Fibroblast of skin of left quadriceps (primary cell): ENCODE data around the gene TMEM52.
"Not testable (repeated sequence)": the region's sequence is repeated elsewhere in the genome, so short reads cannot be mapped to it uniquely, and the experiment has no call there.

Source experiments
- DNase-seq, 2 experiments: peaks; one replicate each; pipeline ENCODE4 v3.0.0-alpha.2; 2013; ENCODE audit warnings: low read depth in 2 of 2

TMEM52 gene

DNA sequence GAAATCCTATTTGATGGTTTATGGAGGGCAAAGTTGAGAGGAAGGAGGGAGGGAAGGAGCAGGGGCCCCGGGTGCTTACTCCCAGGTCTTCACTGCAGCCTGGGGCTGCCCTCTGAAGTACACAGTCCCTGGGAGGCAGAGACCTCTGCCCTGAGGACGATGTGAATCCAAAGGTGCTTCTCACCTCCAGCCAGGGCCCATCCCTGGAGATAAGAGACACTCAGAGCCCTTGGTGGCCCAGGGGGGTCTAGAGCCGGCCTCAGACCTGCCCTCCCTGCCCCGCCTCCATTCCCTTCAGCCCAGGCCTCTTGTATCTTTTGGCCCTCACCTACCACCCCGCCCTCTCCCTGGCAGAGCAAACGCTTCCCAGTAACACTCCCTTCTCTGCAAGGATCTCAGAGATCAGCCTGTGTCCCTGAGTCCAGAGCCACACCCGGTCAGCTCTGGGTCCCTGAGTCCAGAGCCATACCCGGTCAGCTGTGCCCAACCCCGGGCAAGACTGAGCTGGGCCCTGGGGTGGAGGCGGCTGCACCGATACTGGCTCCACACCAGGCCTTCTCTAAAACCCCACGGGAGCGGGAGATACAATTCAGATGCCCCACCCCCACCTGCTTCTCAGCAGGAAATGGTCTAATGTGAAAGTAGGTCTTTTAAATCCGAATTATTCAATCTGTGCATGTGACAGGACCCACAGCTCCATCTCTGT, 24.6 kb downstream of the TMEM52 start:
- DNase-seq = no peak

DNA sequence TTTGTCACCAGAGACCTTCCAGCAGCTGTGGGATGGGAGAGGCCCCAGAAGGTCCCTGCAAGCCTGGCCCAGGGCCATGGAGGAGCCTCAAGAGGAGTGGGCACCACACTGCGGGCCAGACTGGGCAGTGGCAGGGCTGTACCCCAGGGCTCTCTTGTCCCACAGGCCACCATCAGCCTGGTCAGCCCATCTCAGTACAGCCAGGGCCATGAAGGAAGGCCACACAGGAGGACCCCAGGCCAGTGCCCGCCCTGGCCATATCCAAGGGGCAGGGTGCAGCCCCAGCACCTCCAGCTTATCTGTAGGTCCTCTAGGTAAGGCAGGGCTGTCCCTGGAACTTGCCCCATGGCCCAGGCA, 25.1 kb downstream of the TMEM52 start:
- DNase-seq = no peak

DNA sequence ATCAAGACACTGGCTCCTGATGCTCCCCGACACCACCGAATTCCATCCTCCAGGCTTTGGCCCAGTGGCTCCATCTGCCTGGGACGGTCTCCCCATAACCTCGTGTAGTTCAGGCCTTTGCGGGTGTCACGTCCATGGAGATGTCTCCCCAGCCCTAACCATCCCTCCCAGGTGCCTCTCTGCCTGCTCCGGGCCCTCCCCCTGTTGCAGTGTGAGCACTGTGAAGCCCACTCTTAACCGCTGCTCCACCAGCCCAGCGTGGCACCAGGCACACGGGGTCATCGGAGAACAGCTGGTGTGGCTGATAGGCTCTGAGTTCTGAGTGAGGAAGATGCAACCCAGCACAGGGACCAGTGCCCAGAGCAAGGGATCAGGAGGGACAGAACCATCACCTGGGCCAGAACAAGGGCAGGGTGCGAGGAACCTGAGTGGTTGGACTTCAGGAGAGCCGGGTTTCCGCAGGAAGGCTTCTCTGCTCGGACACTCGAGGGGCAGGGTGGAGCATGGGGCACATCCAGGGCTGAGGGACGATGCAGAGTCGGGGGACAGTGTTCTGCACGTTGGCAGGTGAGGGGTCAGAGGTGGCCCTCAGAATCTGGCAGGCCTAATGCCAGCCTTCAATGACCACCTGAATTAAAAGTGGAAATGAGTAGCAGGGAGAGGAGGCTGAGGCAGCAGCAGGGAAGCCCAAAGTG, 25.6 kb downstream of the TMEM52 start:
- no peak for DNase-seq

DNA sequence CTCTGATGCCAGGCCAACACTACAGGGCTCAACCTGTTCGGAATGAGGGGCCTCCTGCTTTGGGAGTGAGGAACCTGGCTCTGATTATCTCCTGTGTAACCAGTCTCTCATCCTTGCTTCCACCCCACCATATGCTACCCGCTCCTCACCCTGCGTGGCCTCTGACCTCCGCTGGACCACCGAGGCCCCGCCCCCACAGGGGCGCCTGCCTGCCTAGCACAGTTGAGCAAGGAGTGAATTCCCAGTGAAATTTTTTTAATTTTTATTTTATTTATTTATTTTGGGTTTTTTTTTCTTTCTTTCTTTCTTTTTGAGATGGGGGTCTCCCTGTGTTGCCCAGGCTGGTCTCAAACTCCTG, 26.3 kb downstream of the TMEM52 start:
- DNase-seq = no peak

DNA sequence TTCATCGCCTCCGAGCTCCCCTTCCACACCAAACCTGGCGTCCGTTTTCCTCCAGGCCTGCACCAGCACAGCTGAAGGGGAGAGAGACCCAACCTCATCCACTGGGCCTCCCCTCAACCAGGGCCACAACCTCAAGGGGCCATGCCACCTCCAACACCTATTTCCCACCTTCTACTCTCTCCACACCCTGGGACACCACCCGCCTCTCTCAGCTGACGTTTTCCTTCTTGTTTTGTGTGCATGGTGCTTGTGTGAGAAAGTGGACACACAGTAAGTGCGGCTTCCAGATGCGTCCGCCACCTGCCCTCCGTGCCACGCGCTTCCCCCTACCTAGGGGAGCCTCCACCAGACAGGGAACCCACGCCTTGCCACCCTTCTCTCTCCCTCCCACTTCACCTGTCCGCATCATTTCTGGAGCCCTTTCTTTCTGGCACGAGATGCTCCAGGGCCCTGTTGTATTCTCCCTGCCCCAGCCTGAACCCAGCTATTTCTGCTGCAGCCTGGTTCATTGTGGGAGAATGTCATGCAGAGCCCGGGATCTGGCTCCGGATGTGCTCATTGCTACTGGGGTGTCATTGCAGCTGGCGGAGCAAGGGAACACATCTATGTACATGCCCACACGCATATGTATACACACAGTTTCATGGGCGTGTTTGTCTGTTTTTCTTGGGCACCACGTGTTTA, 26.9 kb downstream of the TMEM52 start:
- no peak for DNase-seq

DNA sequence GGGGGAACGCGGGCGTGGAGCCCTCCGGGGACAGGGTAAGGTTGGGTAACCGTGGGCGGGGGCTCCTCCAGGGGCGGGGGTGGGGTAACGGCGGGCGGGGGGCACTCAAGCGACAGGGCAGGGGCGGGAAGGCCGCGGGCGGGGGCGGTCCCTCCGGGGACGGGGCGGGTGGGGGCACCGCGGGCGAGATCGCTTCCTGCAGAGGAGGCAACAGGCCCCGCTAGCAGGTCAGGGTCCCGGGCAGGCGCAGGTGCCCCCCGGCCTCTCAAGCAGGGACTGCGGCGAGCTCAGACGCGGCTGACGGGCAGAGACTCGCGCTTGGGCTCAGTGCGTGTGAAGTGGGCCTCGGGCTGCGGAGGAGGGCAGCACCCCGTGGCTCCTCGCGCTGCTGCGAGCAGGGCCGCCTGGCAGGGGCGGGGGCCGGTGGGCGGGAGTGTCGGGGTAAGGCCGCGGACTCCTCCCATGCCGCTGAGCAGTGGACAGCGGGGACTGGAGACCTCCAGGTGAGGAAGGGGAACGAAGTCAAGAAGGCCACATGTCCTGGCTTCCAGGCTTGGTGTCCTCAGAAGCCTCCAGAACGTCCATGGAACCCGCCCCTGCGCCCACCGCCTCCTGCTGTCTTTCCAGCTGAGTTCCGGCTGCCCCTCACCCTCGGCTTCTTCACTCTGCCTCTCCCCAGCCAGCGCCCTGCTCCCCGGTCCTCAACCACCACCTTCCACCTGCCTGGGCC, 27.6 kb downstream of the TMEM52 start:
- peak; percentile 13 to 26 for DNase-seq

DNA sequence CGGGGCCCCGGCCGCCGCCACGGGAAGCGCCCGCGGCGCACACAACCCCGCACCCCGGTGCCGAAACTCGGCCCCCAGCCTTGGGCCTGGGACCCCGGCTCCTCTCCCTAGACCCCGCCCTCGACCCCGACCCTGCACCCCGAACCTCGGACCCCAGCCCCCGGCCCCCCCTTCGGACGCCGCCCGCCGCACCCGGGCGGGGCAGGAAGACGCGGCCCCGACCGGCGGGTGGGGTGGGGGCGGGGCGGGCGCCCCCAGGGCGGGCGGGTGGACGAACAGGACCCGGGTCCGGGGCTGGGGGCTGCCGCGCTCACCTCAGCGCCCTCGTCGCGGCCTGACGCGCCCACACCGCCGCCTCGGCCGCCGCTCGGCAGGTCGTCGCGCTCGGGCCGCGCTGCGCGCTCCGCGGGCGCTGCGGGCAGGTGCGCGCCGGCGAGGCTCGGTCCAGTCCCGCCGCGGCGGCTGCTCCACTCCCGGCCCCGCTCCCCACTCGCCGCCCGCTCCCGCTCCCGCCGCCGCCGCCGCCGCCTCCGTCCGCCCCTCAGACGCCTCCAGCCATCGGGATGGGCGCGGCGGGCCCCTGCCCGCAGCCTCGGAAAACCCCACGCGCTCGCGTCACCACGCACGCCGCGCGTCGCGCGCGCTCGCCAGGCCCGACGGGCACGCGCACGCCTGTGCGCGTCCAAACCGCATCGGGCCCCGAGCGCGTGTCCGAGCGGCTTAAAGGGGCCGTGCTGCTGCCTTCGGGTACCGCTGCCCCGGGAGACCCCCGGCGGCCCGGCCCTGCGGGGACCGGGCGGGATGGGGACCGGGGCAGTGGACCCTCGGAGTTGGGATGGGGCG, 28.4 kb downstream of the TMEM52 start, which contains the start of gene GNB1:
GNB1 (minus strand) TSS at position 582 of the 843 bp plus-strand sequence. CDS start 65,634 bp downstream, outside the sequence.
- DNase-seq = peak; percentile 81 to 84

DNA sequence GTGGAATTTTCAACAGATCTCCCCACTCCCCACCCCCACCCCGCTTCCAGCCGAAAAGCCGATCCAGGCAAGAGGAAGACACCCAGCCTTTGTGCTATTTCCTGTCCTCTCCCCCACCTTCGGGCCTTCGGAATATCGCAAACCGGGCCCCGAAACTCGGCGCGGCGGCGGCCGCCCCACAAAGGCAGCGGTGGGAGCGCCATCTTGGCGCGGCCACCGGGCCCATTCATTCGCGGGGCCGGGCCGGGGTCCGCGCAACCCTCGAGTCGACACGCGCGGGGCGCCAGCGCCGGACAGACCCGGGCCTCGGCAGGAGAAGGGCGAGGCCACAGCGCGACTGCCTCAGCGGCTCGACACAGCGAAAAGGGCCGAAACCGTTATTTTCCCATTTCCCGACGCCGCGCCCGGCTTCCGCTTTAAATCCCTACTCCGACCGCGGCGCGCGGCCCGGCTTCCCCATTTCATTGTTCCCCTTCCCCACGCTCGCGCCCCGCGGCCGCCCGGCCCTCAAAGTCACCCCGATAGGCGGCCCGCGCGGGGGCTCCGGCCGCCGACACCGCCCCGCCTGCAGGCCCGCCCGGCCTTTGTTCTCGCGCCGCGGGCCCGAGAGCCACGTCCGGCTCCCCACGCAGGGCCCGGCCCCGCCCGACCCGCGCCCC, 29.1 kb downstream of the TMEM52 start:
- DNase-seq = peak in 1 of 2 experiments; percentile 14

DNA sequence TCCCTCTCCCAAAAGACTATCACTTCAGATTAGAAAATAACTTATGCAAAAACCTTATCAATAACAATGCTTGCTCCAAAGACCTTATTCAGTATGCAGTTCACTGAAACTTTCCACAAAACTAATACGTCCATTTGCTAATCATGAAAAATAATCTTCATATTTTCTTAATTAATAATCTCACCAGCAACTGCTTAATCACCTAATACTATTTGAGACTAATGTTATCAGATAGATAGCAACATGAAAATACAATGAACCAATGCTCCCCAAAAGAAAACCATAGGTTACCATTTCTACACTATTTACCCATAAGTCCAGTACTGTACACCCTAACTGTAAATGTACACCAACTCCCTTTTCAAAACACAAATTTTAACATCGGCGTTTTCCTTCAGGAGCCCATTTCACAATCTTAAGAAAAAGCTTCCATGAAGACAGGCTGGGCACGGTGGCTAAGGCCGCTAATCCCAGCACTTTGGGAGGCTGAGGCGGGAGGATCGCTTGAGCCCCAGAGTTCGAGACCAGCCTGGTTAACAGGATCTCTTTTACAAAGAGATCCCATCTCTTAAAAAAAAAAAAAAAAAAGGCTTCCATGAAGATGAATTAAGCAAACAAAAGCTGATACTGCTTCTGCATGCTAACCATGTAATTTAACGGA, 29.9 kb downstream of the TMEM52 start:
- DNase-seq = no peak

DNA sequence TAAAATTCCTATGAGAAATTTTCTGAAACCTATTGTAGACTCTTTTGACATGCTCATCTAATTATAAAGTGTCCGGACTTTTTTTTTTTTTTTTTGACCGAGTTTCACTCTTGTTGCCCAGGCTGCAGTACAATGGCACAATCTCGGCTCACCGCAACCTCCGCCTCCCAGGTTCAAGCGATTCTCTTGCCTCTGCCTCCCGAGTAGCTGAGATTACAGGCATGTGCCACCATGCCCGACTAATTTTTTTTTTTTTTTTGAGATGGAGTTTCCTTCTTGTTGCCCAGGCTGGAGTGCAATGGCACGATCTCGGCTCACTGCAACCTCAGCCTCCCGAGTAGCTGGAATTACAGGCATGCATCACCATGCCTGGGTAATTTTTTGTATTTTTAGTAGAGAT, 35.2 kb downstream of the TMEM52 start:
- not testable (repeated sequence) for DNase-seq

DNA sequence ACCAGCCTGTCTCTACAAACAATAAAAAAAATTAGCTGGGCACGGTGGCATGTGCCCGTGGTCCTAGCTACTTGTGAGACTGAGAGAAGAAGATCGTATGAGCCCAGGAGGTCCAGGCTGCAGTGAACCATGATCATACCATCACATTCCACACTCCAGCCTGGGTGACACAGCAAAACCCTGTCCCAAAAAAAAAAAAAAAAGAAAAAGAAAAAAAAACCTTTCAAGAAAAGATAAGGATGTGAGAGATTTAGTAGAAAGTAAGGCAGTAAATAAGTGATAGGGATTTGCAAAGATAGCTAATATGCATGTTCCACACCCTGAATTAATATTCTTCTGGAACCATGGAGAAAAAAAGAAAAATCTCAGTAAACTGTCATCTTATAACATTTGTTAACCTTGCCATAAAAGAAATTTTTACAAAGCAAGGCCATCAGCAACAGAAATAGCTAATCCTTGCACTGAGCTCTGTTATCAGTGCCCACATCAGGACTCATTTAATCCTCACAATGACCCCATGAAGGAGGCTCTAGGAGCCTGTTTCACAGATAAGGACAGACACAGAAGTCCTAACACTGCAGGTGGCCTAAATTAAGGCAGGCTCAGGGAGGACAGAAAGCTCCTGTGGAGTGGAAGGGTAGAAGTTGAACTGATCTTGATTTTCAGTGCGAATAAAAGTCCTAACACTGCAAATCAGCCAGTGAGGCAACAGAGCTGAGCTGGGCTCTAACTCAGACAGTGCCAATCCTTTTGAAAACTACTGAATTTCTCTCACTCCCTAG, 35.8 kb downstream of the TMEM52 start:
- DNase-seq = no peak

DNA sequence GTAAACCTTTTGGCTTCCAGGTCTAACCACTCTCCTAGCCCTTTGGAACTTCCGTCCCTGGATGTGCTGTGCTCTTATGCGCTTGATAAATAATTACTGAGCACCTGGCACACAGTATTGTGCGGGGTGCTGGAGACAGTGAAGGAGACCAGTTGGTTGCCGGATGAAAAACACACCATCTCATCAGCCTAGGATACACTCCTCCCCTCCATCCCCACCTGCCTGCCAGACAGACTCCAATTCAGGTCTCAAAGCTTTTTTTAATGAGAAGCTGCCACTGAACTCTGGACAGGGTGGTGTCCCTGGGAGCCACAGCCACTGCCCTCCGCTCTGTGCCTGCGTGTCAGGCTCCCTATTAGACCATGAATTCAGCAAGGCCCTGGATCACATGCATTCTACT, 37.4 kb downstream of the TMEM52 start:
- DNase-seq = no peak

DNA sequence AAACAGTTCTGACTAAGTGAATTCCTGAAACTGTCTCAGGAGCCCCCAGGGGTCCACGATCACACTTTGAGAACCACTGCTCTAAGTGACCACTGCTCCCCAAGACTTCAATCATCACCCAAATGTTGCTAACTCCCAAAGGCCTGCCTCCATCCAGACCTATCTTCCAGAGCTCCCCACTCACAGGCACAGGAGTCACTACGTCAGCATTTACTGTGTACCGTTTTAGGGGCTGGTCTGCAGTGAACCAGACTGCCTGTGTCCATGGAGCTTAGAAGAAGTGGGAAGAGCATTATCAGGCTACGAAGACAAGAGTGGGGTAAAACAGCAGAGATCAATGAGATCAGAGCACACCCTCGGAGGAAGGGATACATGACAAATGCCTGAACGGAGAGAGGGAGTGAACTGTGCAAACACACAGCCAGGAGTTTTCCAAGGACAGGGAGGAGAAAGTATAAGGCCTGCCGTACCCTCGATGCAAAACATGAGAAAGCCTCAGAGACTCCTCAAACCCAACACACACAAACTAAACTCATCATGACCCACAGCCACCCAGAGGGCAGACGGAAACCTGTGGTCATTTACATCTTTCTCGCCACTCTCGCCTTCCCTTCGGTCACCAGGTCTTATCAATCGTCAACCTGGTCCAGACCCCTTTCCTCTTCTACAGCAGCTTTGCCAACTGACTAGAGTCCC, 38.3 kb downstream of the TMEM52 start:
- no peak for DNase-seq

DNA sequence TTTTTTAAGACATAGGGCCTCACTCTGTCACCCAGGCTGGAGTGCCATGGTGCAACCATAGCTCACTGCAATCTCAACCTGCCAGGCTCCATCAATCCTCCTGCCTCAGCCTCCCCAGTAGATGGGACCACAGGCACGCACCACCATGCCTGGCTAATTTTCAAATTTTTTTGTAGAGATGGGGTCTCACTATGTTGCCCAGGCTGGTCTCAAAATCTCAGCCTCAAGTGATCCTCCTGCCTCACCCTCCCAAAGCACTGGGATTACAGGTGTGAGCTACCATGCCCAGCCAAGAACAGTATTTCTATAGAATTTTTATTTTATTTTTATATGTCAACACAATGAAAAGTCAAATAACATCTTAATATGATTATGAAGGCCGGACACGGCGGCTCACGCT, 39.1 kb downstream of the TMEM52 start:
- no peak for DNase-seq

DNA sequence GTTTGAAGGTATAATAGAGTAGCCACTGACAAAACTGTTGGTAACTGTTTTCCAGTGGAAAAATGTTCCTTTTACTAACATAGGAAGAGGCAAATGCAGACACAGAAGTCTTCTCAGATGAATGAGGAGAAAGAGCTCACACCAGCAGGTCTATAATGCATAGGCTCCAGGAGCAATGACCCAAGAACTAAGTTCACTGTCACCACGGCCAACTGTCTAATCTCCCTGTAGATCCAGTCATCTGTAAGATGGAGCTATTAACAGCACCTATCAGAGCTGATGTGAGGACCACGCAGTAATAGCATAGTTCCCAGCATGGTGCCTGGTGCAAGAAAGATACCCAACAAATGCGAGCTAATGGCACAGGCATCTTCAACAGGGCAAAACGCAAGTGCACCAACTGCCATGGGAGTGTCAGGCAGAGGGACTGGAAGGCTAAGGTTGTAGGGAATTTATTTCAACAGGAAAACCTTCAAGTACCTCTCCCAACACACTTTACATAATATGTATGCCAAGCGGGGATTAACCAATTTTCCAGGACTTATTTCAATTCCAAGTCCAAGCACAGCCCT, 41.1 kb downstream of the TMEM52 start:
- no peak for DNase-seq

DNA sequence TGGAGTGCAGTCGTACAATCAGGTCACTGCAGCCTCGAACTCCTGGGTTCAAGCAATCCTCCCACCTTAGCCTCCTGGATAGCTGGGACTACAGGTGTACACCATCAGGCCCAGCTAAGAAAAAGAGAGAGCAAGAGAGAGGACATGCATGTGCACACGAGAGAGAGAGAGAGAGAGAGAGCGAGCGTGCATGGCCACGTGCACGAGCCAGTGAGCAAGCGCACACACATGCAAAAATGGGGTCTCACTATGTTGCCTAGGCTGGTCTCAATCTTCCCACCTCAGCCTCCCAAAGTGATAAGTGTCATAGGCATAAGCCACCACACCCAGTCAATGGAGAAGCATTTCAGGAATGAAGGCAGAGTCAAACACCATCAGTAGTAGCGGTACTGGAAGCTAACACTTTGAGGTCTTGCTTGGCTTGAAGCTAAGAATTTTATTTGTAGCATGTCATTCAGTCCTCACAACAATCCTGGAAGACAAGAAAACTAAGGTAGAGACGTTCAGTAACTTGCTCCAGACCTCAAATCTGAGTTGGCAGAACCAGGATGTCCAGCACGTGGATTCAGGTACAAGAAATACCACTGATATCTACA, 42.6 kb downstream of the TMEM52 start:
- DNase-seq = no peak

DNA sequence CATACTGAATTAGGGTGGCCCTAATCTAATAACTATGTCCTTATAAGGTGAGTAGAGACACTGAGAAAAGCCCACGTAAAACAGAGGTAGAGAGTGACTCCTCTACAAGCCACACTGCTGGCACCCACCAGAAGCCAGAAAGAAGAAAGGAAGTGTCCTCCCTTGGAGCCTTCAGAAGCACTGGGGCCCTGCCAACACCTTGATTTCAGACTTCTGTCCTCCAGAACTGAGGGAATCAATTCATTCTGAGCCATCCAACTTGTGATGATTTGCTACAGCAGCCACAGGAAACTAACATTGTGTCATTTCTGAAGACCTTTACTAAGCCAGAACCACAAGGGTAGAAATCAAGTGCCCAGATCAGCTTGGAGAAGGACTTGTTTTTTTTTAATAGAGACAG, 43.1 kb downstream of the TMEM52 start:
- no peak for DNase-seq

DNA sequence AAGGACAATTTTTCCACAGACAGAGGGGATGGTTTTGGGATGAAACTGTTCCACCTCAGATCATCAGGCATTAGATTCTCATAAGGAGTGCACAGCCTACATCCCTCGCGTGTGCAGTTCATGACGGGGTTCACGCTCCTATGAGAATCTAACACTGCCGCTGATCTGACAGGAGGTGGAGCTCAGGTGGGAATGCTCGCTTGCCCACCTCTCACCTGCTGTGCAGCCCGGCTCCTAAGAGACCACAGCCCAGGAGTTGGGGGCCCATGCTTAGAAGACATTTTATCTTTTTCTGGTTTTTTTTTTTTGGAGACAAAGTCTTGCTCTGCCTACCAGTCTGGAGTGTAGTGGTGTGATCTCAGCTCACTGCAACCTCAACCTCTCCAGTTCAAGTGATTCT, 44.2 kb downstream of the TMEM52 start:
- DNase-seq = no peak
